IPS-18c (cell line): ENCODE results near the gene TRPC4AP.

Experiments used
- H3K4me3 ChIP-seq: 2 replicates; pipeline ENCODE4 v1.7.0; 2013; ENCODE audit warnings: low read depth, mild to moderate bottlenecking, low read length, moderate library complexity; ENCODE audit not compliant: insufficient read depth
- H3K9me3 ChIP-seq: one replicate; pipeline ENCODE4 v1.6.1; 2013; ENCODE audit warnings: mild to moderate bottlenecking, low read length, moderate library complexity; ENCODE audit not compliant: control insufficient read depth, insufficient read depth

The TRPC4AP gene

DNA sequence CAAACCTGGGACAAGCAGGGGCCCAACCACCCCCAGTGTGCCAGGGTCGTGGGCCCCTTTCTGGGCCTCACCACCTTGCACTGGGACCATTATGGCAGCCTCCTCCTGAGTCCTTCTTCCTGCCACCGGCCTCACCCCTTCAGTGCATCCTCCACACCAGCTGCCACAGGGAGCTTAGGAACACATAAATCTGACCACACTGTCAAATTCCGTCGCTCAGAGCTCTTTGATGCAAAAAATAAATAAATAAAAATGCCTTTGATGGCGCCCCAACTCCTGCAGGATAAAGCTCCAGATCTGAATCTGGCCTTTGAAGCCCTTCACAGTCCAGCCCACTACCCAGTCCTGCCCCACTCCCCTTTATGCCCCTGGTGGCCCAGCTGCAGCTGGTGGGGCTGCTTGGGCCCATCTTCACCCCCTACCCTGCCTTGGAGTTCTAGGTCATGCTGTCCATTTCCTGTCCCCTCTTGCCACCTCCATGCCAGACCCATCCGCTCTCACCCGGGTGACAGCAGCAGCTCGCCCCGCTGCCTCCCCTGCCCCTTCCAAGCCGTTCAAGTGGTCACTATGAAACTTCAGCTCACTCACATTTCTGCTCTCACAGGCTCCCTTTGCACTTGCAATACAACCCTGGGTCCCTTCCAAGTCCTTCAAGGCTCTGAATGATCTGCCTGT, 120.9 kb downstream of the TRPC4AP start:
- no peak overlapping the region for H3K4me3 ChIP-seq
- H3K9me3 ChIP-seq: peaks cover 2% of the 10 kb centered on the region

DNA sequence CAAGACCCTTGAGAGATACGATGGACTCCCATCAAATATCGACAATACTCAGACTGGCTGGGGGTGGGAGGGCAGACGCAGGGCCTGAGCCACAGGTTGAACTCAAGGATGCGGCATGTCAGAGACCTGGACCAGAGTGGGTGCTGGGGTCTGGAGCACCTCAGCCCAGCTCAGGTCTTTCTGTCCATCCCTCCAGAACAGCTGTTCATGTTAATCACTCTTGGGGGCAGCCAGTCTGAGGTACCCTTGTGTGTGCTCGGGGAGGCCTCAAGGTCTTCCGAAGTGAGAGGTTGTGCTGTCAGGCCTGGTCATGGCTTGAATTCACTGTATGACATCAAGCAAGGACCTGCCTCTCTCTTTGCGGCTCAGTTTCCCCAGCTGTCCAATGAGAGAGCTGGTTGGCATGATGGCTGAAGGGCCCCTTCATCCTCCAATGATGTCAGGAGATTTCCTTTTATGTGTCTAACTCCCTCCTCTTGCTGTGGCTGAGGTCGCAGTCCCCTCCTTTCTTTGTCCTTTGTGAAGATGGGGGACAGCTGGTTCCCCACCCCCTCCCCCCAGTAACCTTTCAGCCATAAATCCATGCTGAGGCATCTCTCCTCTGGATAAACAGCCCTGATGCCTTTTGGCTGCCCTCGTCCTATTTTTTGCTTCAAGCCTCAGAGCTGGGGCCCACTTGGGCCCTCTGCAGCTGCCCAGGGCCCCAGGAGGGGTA, 121.6 kb downstream of the TRPC4AP start:
- Histone ChIP-seq H3K4me3 (no peak overlapping the region), H3K9me3 (peaks cover 2% of the 10 kb centered on the region)

DNA sequence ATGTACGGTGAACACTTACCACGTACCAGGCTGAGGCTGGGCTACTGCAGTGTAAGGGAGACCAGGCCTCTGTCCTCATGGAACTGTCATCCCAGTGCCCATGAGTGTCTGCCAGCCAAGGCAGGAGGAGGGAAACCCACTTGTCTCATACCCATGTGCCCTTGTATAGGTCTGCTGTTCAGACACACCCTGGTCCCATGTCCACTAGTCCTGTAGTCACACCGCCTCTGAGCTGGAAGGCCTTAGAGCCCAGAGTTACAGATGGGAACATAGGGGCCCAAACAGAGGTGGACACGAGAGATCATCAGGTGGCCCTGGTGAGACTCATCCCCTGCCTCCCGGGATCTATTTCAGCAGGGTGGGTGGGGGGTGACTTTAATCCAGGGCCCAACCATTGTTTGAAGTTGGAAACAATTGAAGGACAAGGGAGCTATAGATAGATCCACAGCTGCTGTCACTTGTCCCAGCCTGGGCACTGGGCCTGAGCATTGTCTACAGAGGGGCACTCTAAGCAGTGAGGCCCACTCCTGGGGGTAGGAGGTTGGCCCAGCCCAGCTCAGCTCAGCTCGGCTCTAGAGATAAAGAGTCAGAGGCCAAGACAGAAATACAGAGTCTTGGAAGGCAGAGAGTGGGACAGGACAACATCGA, 122.3 kb downstream of the TRPC4AP start:
- peaks cover 2% of the 10 kb centered on the region for H3K9me3 ChIP-seq

DNA sequence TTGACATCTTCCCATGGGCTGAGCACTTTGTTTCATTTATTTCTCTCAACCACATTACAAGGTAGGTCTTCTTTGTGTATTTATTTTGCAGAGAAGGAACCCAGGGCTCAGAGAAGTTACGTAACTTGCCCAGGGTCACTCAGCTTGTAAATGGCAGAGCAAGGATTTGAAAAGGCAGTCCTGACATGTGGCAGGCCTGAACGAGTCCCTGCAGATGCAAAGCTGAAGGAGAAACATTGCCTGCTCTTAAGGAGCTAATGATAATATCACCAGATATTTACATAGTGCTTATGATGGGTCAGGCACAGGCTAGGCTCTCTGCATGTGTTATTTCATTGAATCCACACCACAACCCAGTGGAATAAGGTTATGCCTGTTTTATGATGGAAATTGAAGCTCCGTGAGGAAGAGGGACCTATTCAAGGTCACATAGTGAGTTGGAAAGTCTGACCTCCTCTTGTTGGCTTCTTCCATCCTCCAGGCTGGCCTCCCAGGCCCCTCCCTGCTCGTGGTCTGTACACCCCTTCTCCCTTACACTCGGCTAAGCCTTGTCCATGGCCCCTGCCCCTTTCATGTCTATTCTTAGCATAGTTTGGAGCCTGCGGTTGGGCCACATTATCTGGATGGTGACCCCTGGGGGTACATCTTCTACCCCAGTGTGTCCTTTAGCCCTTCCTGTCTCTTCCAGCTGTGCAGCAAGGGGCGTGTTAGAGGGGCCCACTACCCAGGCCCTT, 124.4 kb downstream of the TRPC4AP start:
- H3K4me3 ChIP-seq: no peak overlapping the region
- H3K9me3 ChIP-seq: peaks cover 2% of the 10 kb centered on the region

More for the DNA sequence above, 122.3 kb downstream of the TRPC4AP start:
- H3K4me3 ChIP-seq: no peak overlapping the region

DNA sequence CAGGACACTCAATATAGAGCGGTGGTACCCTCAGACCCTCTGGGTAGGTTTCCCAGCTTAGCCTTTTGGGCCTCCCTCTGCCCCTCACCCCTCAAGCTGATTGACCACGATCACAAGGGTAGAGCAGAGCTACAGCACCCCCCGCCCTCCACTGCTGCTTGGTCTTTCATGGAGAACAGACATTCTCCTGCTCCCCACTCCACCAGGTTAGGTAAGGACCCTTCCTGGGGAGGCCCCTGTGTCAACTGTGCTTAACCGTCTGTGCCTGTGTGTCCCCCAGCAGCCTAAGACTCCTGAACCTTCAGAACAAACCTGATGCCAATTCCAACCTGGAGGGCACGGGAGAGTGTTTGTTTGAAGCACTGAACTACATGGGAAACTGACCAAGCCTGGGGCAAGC, 125.2 kb downstream of the TRPC4AP start:
- H3K4me3 ChIP-seq: no peak overlapping the region
- peaks cover 2% of the 10 kb centered on the region for H3K9me3 ChIP-seq

DNA sequence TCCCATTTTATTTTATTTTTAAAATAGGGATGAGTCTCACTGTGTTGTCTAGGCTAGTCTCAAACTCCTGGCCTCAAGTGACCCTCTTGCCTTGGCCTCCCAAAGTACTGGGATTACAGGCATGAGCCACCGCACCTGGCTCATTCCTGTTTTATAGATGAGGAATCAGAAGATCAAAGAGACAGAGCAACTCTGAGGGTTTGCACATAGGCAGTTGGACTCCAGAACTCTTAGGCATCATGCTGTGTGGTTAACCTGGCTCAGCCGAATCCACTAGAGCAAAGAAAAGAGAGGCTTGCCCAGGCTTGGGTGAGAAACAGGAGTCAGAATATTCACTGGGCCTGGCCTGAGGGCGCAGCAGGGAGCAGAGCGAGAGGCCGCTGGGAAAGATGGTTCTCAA, 127.6 kb downstream of the TRPC4AP start:
- H3K4me3 ChIP-seq: no peak overlapping the region
- no peaks in the 10 kb centered on the region for H3K9me3 ChIP-seq

DNA sequence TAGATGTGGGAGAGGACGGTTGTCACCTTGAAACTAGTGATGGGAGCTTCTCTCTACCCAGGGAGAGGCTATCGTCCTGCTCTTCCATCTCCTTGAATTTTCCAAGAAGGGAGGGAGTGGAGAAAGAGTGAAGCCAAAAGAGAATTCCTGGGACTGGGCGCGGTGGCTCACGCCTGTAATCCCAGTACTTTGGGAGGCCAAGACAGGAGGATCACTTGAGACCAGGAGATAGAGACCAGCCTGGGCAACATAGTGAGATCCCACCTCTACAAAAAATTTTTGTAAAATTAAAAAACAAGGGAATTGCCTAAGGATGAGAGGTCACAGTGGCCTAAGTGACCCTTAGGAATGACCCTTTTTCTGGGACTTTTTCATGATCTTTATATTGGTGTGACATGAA, 128.1 kb downstream of the TRPC4AP start:
- Histone ChIP-seq H3K4me3 (no peak overlapping the region), H3K9me3 (no peaks in the 10 kb centered on the region)

DNA sequence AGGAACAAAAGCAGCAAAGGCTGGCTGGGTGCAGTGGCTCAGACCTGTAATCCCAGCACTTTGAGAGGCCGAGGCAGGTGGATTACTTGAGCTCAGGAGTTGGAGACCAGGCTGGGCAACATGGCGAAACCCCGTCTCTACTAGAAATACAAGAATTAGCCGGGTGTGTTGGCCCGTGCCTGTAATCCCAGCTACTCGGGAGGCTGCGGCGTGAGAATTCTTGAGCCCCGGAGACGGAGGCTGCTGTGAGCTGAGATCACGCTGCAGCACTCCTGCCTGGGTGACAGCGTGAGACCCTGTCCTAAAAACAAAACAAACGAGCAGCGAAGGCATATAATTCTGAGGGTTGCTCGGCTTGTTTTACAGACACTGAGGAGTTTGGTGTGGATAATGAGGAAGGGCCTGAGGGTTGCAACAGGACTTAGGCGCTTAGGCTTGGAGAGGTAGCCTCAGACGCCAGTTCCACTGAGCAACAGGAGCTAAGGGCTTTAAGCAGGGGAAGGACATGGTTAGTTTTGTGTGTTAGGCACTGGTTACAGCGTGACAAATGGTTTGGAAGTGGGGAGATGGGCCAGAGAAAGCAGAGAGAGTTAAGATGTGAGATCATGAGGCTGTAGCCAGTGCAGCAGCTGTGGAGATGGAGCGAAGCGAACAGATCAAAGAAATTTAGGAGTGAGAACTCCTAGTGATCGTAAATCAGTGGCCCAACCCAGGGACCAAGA, 135.7 kb downstream of the TRPC4AP start:
- H3K4me3 ChIP-seq: no peak overlapping the region
- H3K9me3 ChIP-seq: no peaks in the 10 kb centered on the region

DNA sequence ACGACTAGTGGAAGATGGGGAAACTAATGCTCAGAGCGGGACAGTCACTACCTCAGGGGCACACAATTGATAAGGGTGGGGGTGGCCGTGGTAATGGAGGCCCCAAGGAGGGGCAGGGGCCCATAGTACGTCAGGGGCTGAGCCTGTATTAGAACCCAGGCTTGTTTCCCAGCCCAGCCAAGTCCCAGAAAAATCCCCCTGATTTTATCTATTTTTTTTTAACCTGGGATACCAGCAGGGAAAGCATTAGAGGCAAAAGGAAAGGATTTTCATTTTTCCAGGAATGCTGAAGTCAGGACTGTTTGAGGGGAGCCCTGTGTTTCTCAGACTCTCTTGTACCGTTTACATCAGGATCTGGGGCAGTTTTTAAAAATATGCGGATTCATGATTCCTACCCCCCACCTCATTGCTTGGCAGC, 136.6 kb downstream of the TRPC4AP start:
- Histone ChIP-seq H3K9me3 (no peaks in the 10 kb centered on the region), H3K4me3 (peak overlapping the region; percentile 25; the same call in 1 of the 2 replicates)

DNA sequence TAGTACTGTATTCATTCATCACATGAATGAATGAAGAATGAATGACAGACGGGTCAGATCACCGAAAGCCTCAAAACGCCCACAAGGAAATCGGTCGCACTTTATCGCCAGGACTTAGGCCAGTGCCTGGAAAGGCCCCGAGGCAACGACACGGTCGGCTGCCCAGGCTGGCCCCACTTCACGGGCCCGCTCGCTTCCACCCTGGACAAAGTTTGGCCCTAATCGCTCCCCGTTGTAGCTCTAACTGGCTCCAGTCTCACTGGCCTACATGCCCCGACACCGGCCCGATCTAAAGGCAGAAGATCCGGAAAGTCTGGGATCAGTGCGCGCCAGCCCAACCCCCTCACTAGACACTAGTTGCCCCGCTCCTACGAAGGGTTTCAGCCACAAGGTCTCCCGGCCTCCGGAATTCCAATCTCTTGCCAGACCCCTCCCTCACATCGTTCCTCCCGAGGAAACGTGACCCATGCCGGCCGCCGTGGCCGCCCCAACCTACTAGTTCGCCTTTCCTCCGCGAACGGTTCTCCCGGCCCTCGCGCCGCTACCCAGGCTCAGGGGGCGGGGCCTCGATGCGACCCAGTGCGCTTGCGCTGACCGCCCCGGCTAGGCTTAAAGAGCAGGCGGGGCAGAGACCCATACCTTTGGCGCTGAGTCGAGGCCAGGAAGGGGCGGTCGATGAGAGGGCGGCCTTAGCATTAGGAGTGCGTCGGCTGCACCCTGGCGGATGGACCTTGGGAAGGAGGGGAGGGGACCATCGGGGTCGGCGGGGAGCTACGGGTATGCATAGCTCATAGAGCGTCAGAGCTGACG, 137.2 kb downstream of the TRPC4AP start, which contains the start of the genes GSS and MYH7B:
Gene GSS (minus strand): TSS at position 576 of the 810 bp plus-strand sequence. CDS start 3,954 bp downstream, outside the sequence.
Gene MYH7B (plus strand): TSS at position 638 of the 810 bp plus-strand sequence. CDS start 22,138 bp downstream, outside the sequence.
- H3K4me3 ChIP-seq: peak within 1 kb of the TSS; percentile 75
- H3K9me3 ChIP-seq: no peaks in the 10 kb centered on the region

DNA sequence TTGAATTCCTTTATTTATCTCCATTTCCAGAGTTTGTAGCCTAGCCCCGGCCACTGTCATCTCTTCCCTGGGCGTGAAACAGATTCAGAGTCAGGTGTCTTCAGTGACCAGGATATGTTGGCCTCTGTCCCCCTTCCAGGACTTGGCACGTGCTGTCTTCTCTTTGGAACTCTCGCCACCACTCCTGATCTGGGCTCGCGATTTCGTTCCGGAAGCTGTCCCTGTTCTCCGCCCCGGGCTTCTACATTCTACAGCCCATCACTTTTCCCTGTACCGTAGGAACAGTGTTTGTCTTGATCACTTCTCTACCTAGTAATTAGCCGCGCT, 137.7 kb downstream of the TRPC4AP start:
- peak overlapping the region; percentile 75 for H3K4me3 ChIP-seq

DNA sequence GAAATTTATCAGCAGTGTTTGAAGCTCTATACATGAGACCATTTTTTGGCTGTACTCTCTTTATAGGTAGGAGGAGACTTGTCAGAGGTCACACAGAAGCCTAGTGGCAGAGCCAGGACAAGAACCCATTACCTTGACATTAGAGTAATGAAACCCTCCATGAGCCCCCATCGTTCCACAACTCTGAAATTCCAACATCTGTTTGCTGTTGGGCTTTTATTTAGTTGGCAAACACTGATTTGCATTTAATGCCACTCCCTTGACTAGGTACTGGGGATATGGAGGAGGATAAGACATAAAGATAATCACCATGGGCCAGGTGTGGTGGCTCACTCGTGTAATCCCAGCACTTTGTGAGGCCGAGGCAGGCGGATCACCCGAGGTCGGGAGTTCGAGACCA, 138.6 kb downstream of the TRPC4AP start:
- Histone ChIP-seq H3K9me3 (no peaks in the 10 kb centered on the region), H3K4me3 (no peak overlapping the region)

More for the DNA sequence above, 137.7 kb downstream of the TRPC4AP start:
- H3K9me3 ChIP-seq: no peaks in the 10 kb centered on the region

DNA sequence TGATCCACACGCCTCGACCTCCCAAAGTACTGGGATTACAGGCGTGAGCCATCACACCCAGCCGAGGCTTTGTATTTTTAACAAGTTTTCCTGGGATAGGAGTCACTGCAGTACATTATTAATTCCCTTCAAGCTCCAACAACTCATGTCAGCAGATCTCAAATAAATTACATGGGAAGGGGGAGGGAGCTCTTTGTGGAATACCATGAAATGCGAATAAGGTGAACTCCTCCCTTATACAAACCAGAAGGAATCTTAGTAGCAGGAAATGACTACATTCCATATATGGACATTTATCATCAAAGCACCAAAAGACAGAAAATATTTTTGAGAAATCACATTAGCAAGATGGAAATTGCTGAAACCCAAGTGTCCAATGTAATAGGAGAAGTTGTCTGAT, 139.9 kb downstream of the TRPC4AP start:
- Histone ChIP-seq H3K4me3 (no peak overlapping the region), H3K9me3 (no peaks in the 10 kb centered on the region)
